NB4 (cell line): ENCODE results near the gene SLC5A9.

Source experiments
- DNase-seq: peaks from one replicate; pipeline ENCODE4 v3.0.0; 2010; ENCODE audit warnings: low read depth
- H3K4me3 ChIP-seq: one replicate; pipeline ENCODE4 v1.5.1; 2011; ENCODE audit warnings: mild to moderate bottlenecking, low read depth, low read length, moderate library complexity
- CTCF ChIP-seq: IDR thresholded peaks from one replicate; pipeline ENCODE4 v1.5.1; 2012; ENCODE audit warnings: low read depth, low read length
- MAX ChIP-seq: IDR thresholded peaks from 2 replicates; pipeline ENCODE4 v1.6.1; 2011; ENCODE audit warnings: low read depth, low read length
- MYC ChIP-seq: IDR thresholded peaks from 2 replicates; pipeline ENCODE4 v1.6.1; 2011; ENCODE audit warnings: low read depth, low read length
- POLR2A ChIP-seq: IDR thresholded peaks from 2 replicates; pipeline ENCODE4 v1.6.1; 2011; ENCODE audit warnings: mild to moderate bottlenecking; ENCODE audit not compliant: insufficient read length; ENCODE audit errors: extremely low read depth

The SLC5A9 gene

DNA sequence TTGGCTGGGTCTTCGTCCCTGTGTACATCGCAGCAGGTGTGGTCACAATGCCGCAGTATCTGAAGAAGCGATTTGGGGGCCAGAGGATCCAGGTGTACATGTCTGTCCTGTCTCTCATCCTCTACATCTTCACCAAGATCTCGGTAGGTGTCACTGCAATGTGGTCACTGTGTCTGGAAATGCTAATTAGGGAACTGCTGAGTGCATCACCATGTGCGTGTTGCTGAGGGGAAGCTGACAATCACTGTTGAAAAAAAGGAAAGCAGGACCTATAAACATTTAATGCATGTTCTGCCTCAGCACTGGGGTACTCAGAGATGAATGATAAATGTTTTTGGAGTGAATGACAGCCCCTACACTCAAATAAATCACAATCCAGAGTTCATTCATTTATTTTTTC lies 6.8 kb downstream of the SLC5A9 start:
- DNase-seq, result no peak
- TF ChIP-seq MYC (no peak), CTCF (no peak), MAX (no peak), POLR2A (no peak)
- H3K4me3 ChIP-seq, result no peak overlapping the region

GRCh38 chr1:48230236-48230635 lies 7.7 kb downstream of the SLC5A9 start:
- TF ChIP-seq MAX, result no peak
- TF ChIP-seq CTCF, result no peak
- TF ChIP-seq MYC, result no peak
- no peak for TF ChIP-seq POLR2A
- no peak overlapping the region for H3K4me3 ChIP-seq
- DNase-seq, result no peak

DNA sequence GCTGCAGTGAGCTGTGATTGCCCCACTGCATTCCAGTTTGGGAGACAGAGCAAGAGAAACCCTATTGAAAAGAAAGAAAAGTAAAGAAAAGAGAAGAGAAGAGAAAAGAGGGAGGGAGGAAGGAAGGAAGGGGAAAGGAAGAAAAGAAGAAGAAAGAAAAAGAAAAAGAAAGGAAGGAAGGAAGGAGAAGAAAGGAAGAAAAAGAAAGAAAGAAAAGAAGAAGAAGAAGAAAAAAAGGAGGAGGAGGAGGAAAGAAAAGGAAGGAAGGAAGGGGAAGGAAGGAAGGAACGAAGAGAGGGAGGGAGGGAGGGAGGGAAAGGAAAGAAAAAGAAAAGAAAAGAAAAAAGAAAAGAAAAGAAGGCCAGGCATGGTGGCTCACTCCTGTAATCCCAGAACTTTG lies 10.2 kb downstream of the SLC5A9 start:
- no peak overlapping the region for H3K4me3 ChIP-seq
- no peak for DNase-seq
- TF ChIP-seq MYC (no peak), POLR2A (no peak), CTCF (no peak), MAX (no peak)

DNA sequence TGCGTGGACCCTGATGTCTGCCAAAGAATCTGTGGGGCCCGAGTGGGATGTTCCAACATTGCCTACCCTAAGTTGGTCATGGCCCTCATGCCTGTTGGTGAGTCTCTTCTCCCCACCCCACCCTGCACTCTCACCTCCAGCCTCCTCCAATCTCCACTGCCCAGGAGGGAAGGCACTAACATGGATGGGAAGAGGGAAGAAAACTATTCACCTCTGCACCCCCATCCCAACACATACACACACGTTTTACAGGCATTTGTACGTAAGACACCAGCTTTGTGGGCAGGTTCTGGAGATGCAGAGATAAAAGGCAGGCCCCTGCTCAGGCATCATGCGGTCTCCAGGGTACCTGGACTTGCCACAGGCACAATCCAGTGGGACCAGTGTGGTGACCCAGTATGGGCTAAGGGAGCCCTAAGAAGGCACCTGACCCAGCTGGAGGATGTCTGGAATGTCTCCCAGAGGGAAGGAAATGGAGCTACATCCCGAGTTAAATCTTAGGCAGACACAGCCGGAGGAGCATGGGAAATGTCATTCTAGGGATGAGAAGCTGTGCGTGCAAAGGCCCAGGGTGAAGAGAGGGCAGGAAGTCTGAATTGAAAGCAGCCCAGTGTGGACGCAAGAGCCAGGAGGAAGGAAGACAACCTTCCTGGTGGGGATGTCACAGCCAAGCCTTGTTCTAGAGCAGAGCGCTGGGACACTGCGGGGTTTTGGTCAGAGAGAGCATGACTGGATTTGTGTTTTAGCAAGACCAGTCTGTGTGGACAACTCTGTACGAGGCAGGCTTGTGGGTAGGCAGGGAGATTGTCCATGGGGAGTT lies 11.4 kb downstream of the SLC5A9 start:
- DNase-seq, result no peak
- no peak overlapping the region for H3K4me3 ChIP-seq
- TF ChIP-seq CTCF (no peak), MAX (no peak), POLR2A (no peak), MYC (no peak)

DNA sequence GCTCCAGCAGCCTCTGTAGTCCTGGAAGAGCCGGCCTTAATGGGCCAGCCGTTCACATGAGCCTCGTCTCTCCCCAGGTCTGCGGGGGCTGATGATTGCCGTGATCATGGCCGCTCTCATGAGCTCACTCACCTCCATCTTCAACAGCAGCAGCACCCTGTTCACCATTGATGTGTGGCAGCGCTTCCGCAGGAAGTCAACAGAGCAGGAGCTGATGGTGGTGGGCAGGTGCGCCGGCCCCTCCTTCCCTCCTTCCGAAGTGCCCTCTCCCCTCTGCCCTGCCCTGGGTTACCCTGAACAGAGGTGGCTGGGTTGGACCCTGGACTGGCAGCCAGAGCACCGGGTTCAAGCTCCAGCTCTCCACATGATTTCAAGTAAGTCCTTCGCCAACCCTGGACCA lies 13.1 kb downstream of the SLC5A9 start:
- H3K4me3 ChIP-seq, result no peak overlapping the region
- TF ChIP-seq MAX (no peak), POLR2A (no peak), CTCF (no peak), MYC (no peak)
- no peak for DNase-seq
